HG03108 (cell line): ENCODE results near the gene P2RX3.
"Not testable (repeated sequence)": the region's sequence is repeated elsewhere in the genome, so short reads cannot be mapped to it uniquely, and the experiment has no call there.

ENCODE experiments used
- ATAC-seq: cut with Tn5 transposase; IDR thresholded peaks from one replicate; pipeline ENCODE4 v1.9.1; 2021; ENCODE audit warnings: moderate library complexity; ENCODE audit not compliant: unreplicated experiment

The P2RX3 gene

GRCh38 chr11:57324154-57324885 is 13.8 kb upstream of the P2RX3 start:
- ATAC-seq: peak; percentile 4

- ATAC-seq: peak; percentile 87
These were observed 13.0 kb upstream of the P2RX3 start, which contains the start of gene TNKS1BP1 for GRCh38 chr11:57324886-57325734. Gene TNKS1BP1, minus strand, starts transcription at chr11:57324952. Its CDS starts 3,067 bp downstream, at chr11:57321885.

- ATAC-seq: no peak
These were observed 12.5 kb upstream of the P2RX3 start for GRCh38 chr11:57325735-57326048.

- no peak for ATAC-seq
These were observed 10.4 kb upstream of the P2RX3 start for GRCh38 chr11:57327721-57328120.

GRCh38 chr11:57330029-57330428 is 8.1 kb upstream of the P2RX3 start:
- no peak for ATAC-seq

GRCh38 chr11:57331720-57332119 is 6.4 kb upstream of the P2RX3 start:
- ATAC-seq: no peak

GRCh38 chr11:57332694-57333440 is 5.3 kb upstream of the P2RX3 start:
- ATAC-seq: no peak

GRCh38 chr11:57335023-57335342 is 3.2 kb upstream of the P2RX3 start:
- no peak for ATAC-seq

GRCh38 chr11:57335343-57336110 is 2.6 kb upstream of the P2RX3 start, which contains the start of gene SSRP1:
Gene SSRP1, minus strand, starts transcription at chr11:57335892. Its CDS starts 771 bp downstream, at chr11:57335121.
- peak; percentile 99 for ATAC-seq

- peak; percentile 2 for ATAC-seq
These were observed 2.0 kb upstream of the P2RX3 start for GRCh38 chr11:57336111-57336666.

GRCh38 chr11:57336856-57337255 is 1.3 kb upstream of the P2RX3 start:
- not testable (repeated sequence) for ATAC-seq

GRCh38 chr11:57339328-57339727 is 1.2 kb downstream of the P2RX3 start:
- ATAC-seq: no peak

- no peak for ATAC-seq
These were observed 2.0 kb downstream of the P2RX3 start for GRCh38 chr11:57340039-57340615.

- no peak for ATAC-seq
These were observed 3.2 kb downstream of the P2RX3 start for GRCh38 chr11:57341250-57341808.

GRCh38 chr11:57342702-57343101 is 4.5 kb downstream of the P2RX3 start:
- ATAC-seq: no peak

- ATAC-seq: no peak
These were observed 5.7 kb downstream of the P2RX3 start for GRCh38 chr11:57343825-57344224.

GRCh38 chr11:57344826-57345225 is 6.7 kb downstream of the P2RX3 start:
- ATAC-seq: no peak

- ATAC-seq: peak; percentile 58
These were observed 7.5 kb downstream of the P2RX3 start for GRCh38 chr11:57345555-57346211.

- no peak for ATAC-seq
These were observed 9.2 kb downstream of the P2RX3 start for GRCh38 chr11:57347336-57347735.
